ENCODE measurements around the gene ZNF256.

DNA sequence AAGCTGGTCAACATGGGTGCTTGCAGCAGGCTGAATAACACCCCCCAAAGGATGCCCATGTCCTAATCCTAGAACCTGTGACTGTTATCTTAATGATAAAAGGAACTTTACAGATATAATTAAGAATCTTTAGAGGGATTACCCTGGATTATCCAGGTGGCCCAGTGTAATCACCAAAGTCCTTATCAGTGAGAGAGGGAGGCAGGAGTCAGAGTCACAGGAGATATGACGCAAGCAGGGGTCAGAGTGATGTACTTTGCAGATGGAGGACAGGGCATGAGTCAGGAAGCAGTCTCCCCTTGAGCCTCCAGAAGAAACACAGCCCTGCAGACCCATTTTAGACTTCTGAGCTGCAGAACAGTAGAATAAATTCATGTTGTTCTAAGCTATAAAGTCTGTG lies 45.3 kb upstream of the ZNF256 start:
- TF ChIP-seq POLR2A (IDR thresholded peaks at IDR 0.05; ENCODE audit: low read length) (no peak), GATA1 (IDR thresholded peaks at IDR 0.05; ENCODE audit: low read depth, low read length) (no peak)

Data from erythroblast (primary cell).